T-helper 17 cell (primary cell): ENCODE data around the gene PFKFB3. TPM values are rescaled to one million over a fixed set of nuclear protein-coding genes. Genes with fewer than 3 reads are reported as not detected.
"Not testable (repeated sequence)": the region's sequence is repeated elsewhere in the genome, so short reads cannot be mapped to it uniquely, and the experiment has no call there.

Source experiments
- ATAC-seq: fragments of 150-1000 bp; cut with Tn5 transposase; 2 replicates; pipeline ENCODE4 v1.10.0; 2021; ENCODE audit warnings: mild to moderate bottlenecking, moderate library complexity
- DNase-seq, 3 donors: peaks; one replicate each; pipeline versions ENCODE4 v3.0.0 to v3.0.0-alpha.2; 2020 to 2021
- H3K9me3 ChIP-seq: one replicate; pipeline ENCODE4 v1.7.0; 2013; ENCODE audit warnings: low read length, mild to moderate bottlenecking; ENCODE audit not compliant: control insufficient read depth, poor library complexity, severe bottlenecking
- H3K27ac Mint-ChIP-seq: one replicate; pipeline ENCODE4 v1.8.0; 2022; ENCODE audit warnings: mild to moderate bottlenecking, moderate library complexity, mixed read lengths
- H3K27me3 Mint-ChIP-seq: one replicate; pipeline ENCODE4 v1.8.0; 2022; ENCODE audit warnings: mixed read lengths
- H3K36me3 Mint-ChIP-seq: one replicate; pipeline ENCODE4 v1.8.0; 2022; ENCODE audit warnings: low read depth, mixed read lengths
- H3K4me1 Mint-ChIP-seq: one replicate; pipeline ENCODE4 v1.8.0; 2022; ENCODE audit warnings: mild to moderate bottlenecking, mixed read lengths
- H3K4me3 Mint-ChIP-seq: one replicate; pipeline ENCODE4 v1.8.0; 2022; ENCODE audit warnings: mild to moderate bottlenecking, moderate library complexity, mixed read lengths
- total RNA-seq, 4 donors: library from RNA in 2 of 4; stranded (reverse) in 2 of 4; gene quantifications; one replicate each; pipeline ENCODE4 v1.2.3 and lab custom pipeline; 2022 to 2026

PFKFB3 gene
- total RNA-seq, 2 donors from 2014 or later: 93.3 to 146 TPM

DNA sequence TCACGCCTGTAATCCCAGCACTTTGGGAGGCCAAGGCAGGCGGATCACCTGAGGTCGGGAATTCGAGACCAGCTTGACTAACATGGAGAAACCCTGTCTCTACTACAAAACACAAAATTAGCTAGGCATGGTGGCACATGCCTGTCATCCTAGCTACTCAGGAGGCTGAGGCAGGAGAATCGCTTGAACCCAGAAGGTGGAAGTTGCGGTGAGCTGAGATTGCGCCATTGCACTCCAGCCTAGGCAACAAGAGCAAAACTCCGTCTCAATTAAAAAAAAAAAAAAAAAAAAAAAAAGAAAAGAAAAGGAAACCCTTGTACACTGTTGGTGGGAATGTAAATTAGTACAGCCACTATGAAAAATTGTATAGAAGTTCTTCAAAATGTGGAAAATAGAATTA, 46.2 kb downstream of the PFKFB3 start:
- not testable (repeated sequence) for H3K36me3 Mint-ChIP-seq, DNase-seq, H3K4me3 Mint-ChIP-seq, H3K27me3 Mint-ChIP-seq, H3K9me3 ChIP-seq, ATAC-seq, H3K4me1 Mint-ChIP-seq
- H3K27ac Mint-ChIP-seq: peak overlapping the region; percentile 39

DNA sequence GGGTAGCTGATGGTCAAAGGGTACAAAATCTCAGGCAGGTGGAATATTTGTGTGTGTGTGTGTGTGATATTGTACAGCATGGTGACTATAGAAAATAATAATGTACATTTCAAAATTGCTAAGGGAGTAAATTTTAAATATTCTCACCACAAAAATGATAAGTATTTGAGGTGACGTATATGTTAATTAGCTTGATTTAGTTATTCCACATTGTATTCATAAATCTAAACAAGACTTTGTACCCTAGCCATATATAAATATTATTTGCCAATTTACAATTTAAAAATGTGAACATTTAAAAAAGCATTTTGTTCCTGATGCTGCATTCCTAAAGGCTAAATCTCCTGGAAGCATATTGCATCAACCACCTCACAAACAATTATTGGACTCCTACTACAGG, 47.0 kb downstream of the PFKFB3 start:
- no peak overlapping the region for H3K4me3 Mint-ChIP-seq
- no peaks in the 10 kb centered on the region for H3K27me3 Mint-ChIP-seq
- peaks cover 6% of the 10 kb centered on the region for H3K4me1 Mint-ChIP-seq
- DNase-seq: no peak
- ATAC-seq: no peak
- H3K27ac Mint-ChIP-seq: peak overlapping the region; percentile 49
- H3K36me3 Mint-ChIP-seq: peaks cover 6% of the 10 kb centered on the region
- no peaks in the 10 kb centered on the region for H3K9me3 ChIP-seq

DNA sequence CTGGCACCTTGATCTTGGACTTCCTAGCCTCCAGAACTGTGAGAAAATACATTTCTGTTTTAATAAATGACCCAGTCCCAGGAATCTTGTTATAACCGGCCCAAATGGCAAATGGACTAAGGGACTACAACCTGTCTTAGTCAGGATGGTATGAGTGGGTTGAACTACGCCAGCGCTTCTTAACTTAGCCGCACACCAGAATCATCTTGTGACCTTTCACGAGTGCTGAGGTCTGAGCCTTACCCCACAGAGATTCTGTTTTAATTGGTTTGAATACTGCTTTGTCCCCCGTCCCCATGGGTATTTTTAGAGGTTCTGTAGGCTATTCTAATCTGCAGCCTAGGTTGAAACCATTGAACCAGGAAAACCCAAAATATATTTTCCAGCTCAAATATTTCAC, 48.0 kb downstream of the PFKFB3 start:
- H3K9me3 ChIP-seq: no peaks in the 10 kb centered on the region
- H3K27ac Mint-ChIP-seq: peak overlapping the region; percentile 24
- DNase-seq (no peak), ATAC-seq (no peak)
- peaks cover 6% of the 10 kb centered on the region for H3K4me1 Mint-ChIP-seq
- H3K36me3 Mint-ChIP-seq: peaks cover 6% of the 10 kb centered on the region
- peak overlapping the region; percentile 7 for H3K4me3 Mint-ChIP-seq
- H3K27me3 Mint-ChIP-seq: no peaks in the 10 kb centered on the region

DNA sequence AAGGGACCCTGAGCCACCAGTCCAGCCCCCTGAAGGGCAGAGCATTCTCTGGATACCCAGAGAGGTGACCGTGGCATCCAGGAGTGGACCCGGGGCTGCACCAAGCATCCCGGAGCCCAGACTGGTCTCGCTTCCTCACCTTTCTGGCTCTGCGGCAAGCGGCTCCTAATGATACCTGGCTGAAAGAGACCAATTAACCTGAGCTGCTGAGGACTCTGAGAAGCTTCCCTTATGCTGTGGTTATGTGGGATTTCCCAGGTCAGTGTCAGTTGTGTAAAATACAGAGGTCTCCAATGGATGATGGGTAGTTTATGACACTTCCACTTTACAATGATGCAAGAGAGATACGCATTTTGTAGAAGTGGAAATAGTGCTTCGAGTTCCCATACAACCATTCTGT, 51.5 kb downstream of the PFKFB3 start:
- peak; percentile 36 for ATAC-seq
- H3K4me3 Mint-ChIP-seq: no peak overlapping the region
- no peaks in the 10 kb centered on the region for H3K9me3 ChIP-seq
- H3K4me1 Mint-ChIP-seq: peaks cover 6% of the 10 kb centered on the region
- H3K27me3 Mint-ChIP-seq: no peaks in the 10 kb centered on the region
- no peak for DNase-seq
- peaks cover 10% of the 10 kb centered on the region for H3K36me3 Mint-ChIP-seq
- no peak overlapping the region for H3K27ac Mint-ChIP-seq

DNA sequence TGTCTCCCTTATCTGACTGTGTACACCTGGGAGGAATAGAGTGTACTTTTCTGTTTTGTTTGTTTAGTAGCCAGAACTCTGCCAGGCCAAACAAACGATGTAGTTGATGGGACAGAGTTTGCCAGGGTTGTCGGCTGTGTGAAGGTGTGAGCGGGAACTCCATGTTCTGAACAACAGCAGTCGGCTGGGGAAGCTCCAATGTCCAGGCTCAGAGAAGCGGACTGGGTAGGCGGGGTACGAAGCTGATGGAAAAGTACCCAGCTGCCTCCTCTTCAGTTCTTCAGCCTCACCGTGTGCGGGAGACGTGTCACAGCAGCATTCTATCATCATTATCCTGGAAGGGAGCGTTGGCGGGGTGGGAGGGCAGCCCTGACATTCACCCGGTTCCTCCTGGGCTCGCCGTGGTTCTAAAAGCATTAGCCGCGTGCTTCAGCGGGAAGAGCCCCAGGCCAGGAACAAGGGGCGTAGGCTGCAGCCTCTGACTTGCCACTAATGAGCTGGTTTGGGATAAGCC, 52.9 kb downstream of the PFKFB3 start:
- ATAC-seq: no peak
- Mint-ChIP-seq H3K4me1 (peaks cover 6% of the 10 kb centered on the region), H3K27ac (no peak overlapping the region), H3K27me3 (no peaks in the 10 kb centered on the region), H3K4me3 (no peak overlapping the region), H3K36me3 (peaks cover 9% of the 10 kb centered on the region)
- H3K9me3 ChIP-seq: no peaks in the 10 kb centered on the region
- no peak for DNase-seq

DNA sequence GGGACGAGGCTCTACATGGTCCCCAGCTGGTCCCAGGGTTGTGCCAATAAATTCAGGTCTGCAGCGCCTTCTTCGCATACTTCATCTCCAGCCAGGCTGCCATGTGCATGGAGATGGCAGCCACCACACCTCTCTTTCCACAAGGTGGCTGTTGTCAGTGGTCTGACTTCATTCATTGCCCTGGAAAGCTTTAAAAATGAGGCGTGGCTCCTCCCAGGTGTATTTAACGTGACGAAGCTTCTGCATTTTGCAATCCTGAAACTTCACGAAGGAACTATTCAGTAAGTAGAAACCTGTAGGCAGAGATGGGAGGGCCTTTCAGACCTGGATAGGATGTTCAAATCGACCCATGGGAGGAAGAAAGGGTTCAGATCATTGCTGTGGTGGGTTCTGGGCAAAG, 53.7 kb downstream of the PFKFB3 start:
- peaks cover 3% of the 10 kb centered on the region for H3K4me1 Mint-ChIP-seq
- H3K4me3 Mint-ChIP-seq: no peak overlapping the region
- ATAC-seq: no peak
- no peaks in the 10 kb centered on the region for H3K27me3 Mint-ChIP-seq
- no peak overlapping the region for H3K27ac Mint-ChIP-seq
- DNase-seq: no peak
- no peaks in the 10 kb centered on the region for H3K9me3 ChIP-seq
- H3K36me3 Mint-ChIP-seq: peaks cover 6% of the 10 kb centered on the region

DNA sequence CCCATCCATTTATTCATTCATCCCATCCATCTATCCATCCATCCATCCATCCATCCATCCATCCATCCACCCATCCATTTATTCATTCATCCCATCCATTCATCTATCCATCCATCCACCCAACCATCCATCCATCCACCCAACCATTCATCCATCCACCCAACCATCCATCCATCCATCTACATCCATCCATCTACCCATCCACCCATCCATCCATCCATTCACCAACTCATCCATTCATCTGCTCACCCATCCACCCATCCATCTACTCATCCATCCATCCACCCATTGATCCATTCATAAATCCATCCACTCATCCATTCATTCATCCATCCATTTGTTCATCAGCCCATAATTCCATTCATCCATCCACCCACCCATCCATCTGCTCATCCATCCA, 56.4 kb downstream of the PFKFB3 start:
- H3K9me3 ChIP-seq: no peaks in the 10 kb centered on the region
- H3K36me3 Mint-ChIP-seq: peaks cover 6% of the 10 kb centered on the region
- H3K27me3 Mint-ChIP-seq: no peaks in the 10 kb centered on the region
- no peak overlapping the region for H3K27ac Mint-ChIP-seq
- no peak overlapping the region for H3K4me3 Mint-ChIP-seq
- DNase-seq: no peak
- no peaks in the 10 kb centered on the region for H3K4me1 Mint-ChIP-seq
- no peak for ATAC-seq

DNA sequence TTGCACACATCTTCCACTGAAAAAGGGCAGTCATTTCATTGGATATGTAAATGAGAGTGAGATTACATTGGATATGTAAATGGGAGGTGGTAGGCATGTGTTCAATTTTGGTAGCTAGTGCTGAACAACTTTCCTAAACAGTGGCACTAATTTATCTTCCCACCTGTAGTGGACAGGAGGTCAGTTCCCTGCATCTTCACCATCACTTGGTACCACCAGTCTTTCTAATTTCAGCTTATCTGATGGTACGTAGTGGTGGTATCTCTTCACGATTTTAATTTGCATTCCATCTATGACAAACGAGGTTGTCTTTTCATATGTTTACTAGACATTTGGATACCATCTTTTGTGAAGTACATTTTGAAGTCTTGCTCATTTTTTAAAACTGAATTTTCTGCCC, 58.1 kb downstream of the PFKFB3 start:
- no peak for DNase-seq

DNA sequence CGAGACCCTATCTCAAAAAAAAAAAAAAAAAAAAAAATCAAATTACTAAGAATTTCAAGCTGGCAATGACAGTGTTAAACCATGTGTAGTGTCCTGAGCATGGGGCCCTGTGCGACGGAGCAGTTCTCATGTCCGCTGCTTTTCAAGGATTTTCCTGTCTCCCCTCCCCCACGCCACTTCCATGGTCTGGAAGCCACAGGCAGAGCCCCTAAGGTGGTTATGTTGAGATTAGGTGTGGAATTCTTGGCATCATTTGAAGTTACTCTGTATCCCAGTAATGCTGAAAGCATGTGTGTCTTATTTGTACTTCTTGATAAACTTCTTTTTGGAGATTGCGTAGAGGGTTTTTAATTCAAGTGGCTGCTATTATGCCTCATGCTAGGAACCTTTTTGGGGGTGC, 65.2 kb downstream of the PFKFB3 start:
- Mint-ChIP-seq H3K36me3 (no peaks in the 10 kb centered on the region), H3K4me3 (no peak overlapping the region), H3K27ac (peak overlapping the region; percentile 98), H3K4me1 (peaks cover 32% of the 10 kb centered on the region), H3K27me3 (no peaks in the 10 kb centered on the region)
- DNase-seq: no peak
- H3K9me3 ChIP-seq: no peaks in the 10 kb centered on the region
- no peak for ATAC-seq

More for the DNA sequence above, 58.1 kb downstream of the PFKFB3 start:
- Mint-ChIP-seq H3K27ac (no peak overlapping the region), H3K27me3 (no peaks in the 10 kb centered on the region), H3K36me3 (peaks cover 6% of the 10 kb centered on the region), H3K4me3 (no peak overlapping the region), H3K4me1 (no peaks in the 10 kb centered on the region)
- ATAC-seq: no peak
- H3K9me3 ChIP-seq: no peaks in the 10 kb centered on the region

DNA sequence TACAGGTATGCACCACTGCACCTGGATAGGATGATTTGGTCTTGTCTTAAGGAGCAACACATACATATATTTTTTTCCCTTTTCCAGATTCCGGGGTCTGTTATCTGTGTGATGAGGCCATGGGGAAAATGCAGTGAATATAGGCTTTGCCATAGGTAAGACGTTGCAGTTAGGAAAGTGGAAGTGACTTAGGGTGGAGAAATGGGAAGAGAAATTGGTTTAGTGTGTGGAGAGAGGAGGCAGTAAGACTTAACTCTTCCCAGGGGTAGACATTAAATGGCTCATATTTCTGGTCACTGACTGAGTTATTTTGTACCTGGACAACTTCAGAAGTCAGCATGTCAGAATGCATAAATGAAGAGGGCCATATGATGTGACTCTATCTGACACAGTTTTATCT, 66.7 kb downstream of the PFKFB3 start:
- Mint-ChIP-seq H3K4me3 (no peak overlapping the region), H3K27me3 (no peaks in the 10 kb centered on the region), H3K27ac (peak overlapping the region; percentile 98), H3K4me1 (peaks cover 32% of the 10 kb centered on the region), H3K36me3 (no peaks in the 10 kb centered on the region)
- DNase-seq: no peak
- ATAC-seq: no peak
- H3K9me3 ChIP-seq: no peaks in the 10 kb centered on the region

DNA sequence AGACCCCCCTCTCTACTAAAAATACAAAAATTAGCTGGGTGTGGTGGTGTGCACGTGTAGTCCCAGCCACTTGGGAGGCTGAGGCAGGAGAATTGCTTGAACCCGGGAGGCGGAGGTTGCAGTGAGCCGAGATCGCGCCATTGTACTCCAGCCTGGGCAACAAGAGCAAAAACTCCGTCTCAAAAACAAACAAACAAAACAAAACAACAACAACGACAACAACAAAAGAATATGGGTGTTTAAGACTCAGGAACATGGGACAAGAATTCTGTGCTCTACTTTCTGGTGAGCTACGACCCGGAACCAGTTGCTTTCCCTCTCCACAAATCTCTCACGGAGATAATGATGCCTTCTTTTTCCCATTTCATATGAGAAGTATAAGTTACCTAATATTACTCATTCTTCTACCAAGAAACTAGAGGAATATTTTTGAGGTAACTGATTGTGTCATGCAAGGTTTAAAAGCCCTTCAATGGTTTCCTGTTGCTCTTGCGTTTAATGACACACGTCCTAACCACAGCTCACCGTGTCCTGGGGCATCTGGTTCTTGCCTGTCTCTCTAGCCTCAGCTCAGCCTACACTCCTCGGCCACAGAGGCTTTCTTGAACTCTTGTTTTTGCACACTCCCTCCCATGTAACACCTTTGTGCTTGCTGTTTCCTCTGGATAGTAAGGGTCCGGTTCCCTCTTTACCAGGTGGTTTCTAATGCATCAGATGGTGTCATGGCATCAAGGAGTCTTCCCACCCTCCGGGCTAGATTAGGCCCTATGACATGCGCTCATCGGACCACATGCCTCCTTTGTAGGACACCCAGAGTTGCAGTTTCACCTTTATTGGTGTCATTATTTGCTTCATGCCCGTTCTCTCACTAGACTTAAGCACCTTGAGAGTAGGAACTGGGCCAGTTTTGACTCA, 67.5 kb downstream of the PFKFB3 start:
- H3K9me3 ChIP-seq: no peaks in the 10 kb centered on the region
- H3K27ac Mint-ChIP-seq: peak overlapping the region; percentile 98

DNA sequence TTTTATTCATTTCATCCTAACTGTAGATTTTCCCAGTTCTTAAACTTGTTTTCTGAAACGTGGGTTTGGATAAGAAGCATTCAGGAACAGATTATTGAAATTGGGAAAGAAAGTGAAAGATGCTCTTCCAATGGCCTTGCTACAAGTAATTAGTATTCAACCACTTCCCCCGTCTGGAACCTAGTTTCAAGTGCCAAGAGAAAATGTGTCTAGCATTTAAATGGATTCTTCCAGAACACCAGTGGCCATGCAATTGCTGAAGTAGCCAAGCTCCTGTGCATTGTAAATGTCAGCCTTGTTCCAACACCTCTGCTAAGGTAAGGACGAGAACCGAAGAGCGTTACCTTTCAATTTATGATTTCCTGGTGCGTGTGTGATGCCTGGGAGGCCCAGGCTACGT, 68.2 kb downstream of the PFKFB3 start:
- peak overlapping the region; percentile 42 for H3K4me3 Mint-ChIP-seq
- ATAC-seq (no peak), DNase-seq (no peak)
- no peaks in the 10 kb centered on the region for H3K9me3 ChIP-seq
- no peaks in the 10 kb centered on the region for H3K27me3 Mint-ChIP-seq
- no peaks in the 10 kb centered on the region for H3K36me3 Mint-ChIP-seq
- H3K27ac Mint-ChIP-seq: peak overlapping the region; percentile 98
- peaks cover 38% of the 10 kb centered on the region for H3K4me1 Mint-ChIP-seq

More for the DNA sequence above, 67.5 kb downstream of the PFKFB3 start:
- H3K4me1 Mint-ChIP-seq: peaks cover 36% of the 10 kb centered on the region
- H3K36me3 Mint-ChIP-seq: no peaks in the 10 kb centered on the region
- H3K4me3 Mint-ChIP-seq: peak overlapping the region; percentile 42
- H3K27me3 Mint-ChIP-seq: no peaks in the 10 kb centered on the region
- peak; percentile 81 for ATAC-seq
- DNase-seq: peak; percentile 26 to 59 (median 49)

DNA sequence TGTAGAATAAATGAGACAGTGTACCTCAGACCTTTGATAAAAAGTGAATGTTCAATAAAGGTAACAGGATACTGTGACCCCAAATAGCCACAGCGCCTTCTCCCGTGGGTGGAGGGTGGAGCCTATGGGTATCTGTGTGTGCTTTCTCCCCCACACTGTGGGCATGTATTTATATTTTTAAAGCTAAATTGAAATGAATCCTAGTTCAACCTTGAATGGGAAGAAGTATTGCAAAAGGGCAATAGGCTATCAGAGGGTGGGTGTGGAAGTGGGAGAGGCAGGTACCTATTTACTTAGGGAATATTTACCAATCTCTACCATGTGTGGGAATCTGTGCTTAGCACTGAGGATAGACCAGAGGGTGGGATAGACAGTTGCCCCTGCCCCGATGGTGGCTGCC, 68.9 kb downstream of the PFKFB3 start:
- H3K27ac Mint-ChIP-seq: peak overlapping the region; percentile 98
- no peaks in the 10 kb centered on the region for H3K36me3 Mint-ChIP-seq
- ATAC-seq: no peak
- no peaks in the 10 kb centered on the region for H3K27me3 Mint-ChIP-seq
- no peaks in the 10 kb centered on the region for H3K9me3 ChIP-seq
- peaks cover 36% of the 10 kb centered on the region for H3K4me1 Mint-ChIP-seq
- DNase-seq: no peak
- no peak overlapping the region for H3K4me3 Mint-ChIP-seq

DNA sequence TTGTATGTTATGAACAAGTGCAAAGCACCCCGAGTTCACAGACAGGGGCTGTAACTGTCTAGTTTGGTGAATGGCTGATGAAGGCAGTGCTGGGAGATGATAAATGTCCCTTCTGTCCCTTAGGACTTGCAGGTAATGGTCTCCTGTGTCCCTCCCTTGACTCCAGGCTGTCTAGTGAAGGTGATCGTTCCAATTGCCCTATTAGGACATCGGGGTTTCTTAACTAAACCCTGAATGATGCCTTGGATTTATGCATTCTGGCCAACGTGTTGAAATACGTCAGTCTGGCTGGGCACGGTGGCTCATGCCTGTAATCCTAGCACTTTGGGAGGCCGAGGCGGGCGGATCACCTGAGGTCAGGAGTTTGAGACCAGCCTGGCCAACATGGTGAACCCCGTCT, 69.4 kb downstream of the PFKFB3 start:
- Mint-ChIP-seq H3K4me3 (no peak overlapping the region), H3K36me3 (no peaks in the 10 kb centered on the region), H3K4me1 (peaks cover 35% of the 10 kb centered on the region), H3K27ac (peak overlapping the region; percentile 98), H3K27me3 (no peaks in the 10 kb centered on the region)
- H3K9me3 ChIP-seq: no peaks in the 10 kb centered on the region
- DNase-seq (no peak), ATAC-seq (no peak)
